ENCODE results near the gene UNC13B.

The UNC13B gene

DNA sequence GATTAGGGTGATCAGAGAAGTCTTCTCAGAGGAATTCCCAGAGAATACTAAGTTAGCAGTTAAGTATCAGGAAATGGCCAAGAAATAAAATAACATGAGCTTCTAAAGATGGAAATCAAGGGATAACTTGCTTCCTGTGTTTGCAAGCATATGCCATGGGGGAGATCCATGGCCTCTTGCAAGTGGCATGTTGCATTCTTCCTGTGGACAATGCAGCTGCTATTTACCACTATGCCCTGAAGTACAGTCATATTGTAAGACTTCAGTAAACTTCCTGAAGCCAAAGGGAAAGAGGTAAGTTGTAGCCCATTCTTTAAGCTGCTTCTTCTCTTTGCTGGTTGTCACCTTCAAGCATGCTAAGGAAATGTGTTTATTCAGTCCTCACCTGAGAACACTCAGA is 173.4 kb downstream of the UNC13B start:
- no peak for DNase-seq (ENCODE audit: low spot score)

DNA sequence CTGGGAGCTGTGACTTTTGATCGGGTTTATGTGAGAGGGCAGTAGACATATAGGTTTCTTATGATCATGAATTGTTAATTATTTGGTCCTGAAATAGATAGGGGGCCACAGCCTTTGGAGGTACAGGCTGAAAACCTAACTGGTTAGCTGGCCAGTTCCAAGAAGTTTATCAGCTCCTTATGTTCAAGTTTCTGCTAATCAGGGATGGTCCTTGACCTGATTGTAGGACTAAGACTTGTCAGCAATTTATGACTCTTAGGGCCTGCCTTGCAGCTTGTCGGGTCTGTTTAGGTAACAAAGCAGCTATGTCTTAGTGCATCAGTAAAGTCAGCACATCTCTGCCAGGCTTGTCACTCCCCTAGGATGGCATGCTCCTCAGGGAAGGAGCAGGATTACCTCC is 176.3 kb downstream of the UNC13B start:
- no peak for DNase-seq (ENCODE audit: low spot score)

DNA sequence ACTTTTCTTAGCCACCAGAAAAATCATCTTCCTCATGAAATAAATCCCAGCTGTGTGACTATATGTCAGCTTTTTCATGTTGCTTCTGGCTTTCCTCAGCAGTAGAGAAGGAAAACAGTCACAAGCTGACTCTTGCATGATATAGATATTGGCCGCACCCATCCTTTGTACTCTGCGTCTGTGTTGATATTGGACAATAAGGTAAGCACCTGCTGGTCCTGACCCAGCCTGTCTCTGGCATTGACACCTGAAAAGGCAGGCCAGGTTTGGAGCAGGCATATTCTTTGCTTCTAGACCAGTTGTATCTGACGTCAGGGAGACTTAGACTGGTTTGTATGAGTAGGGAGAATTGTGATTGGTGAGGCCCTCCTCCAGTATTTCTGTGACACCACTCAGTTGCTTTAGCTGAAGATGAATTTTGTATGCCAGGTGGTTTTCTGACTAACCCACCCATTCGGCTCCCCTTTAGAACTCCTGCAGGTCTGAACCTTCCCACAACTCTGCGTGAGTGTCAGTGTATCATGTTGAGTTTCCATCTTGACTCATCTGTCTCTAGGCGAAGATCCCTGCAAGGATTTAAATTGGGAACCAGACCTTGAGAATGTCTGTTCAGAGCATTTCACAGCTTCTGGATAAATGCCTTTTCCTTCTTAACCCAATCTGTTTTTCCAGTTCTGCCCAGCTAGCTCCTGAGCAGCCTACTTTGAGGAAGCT is 176.9 kb downstream of the UNC13B start:
- DNase-seq (ENCODE audit: low spot score): no peak

DNA sequence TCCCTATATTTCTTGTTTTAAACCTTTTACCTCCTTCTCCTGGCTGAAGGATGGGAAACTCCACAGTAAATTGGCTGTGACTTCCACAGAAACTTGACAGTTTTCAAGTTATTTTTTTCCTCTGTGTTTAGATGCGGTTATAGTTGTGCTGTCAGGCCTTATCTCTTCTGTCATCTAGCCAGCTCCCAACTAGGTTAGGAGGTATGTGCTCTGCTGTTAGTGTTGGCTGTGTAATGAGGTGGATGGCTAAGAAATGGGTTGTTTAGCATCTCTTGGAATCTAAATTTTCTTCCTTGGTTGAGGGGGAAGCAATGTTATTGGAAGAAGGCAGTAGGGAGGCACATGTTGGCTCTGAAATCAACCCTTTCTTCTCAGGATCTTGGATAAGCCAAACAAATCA is 178.2 kb downstream of the UNC13B start:
- no peak for DNase-seq (ENCODE audit: low spot score)

DNA sequence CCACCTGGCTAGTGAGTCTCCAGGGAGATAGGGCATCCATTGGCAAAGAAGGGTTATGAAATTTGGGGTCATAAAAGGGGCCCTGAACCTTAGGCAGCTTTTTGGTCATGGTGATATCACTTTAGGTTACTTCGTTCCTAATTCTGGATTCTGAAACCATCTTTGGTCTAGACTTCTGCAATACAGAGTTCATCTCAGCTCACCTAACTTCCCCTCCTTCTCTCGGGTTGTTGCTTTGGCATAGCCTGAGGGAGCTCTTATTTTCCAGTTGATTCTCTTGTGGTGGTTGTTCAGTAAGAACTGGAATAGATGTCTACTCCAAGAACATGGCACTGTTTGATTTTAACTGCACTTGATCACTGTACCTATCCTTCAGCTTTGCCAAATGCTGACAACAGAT is 179.2 kb downstream of the UNC13B start:
- DNase-seq (ENCODE audit: low spot score): no peak

DNA sequence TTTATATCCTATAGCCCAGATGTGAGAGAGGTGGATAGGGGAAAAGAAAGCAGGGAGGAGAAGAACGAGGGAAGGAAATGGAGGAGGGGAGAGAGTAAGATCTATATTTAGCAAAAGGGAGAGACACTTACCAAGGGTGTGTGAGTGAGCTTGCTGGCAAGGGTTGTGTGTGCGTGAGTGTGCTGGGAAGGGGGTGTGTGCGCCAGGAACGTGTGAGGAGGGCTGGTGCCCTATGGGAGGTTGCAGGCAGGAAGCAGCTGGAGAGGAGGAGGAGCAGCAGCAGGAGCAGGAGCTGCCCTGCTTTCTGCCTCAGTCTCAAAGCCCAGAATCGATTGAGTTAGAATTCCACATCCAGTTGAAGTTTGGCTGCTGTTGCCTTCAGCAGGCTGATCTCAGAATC is 179.8 kb downstream of the UNC13B start:
- DNase-seq (ENCODE audit: low spot score): no peak

DNA sequence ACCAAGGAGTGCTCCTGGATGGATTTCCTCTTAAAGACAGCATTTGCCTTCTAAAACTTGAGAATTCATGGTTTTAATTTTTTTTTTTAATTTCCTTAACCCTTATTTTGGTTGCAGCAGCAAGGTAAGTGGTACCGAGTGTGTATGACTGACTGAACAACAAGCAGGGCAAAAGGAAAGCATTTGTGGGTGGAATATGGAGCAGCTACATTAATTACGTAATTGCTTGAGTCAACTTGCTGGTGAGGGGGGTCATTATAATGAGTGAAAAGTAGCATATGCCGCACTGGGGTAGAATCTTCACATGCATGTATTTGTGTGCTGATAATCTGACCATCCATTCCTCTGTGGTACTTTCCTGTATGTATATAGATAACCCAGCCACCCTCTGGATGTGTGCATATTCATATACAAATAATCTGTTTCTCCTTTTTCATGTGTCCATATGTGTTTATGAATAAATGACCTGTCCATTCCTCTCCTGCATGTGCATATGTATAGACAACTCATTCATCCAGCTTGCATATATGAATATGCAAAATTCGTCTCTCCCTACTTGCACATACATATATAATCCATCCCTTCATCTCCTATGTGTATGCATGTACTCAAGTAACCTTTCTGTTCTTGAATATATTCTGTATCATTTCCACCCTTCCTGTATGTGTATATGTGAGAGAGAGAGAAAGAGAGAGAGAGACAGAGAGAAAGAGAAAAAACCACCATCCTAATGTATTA is 180.6 kb downstream of the UNC13B start:
- no peak for DNase-seq (ENCODE audit: low spot score)

DNA sequence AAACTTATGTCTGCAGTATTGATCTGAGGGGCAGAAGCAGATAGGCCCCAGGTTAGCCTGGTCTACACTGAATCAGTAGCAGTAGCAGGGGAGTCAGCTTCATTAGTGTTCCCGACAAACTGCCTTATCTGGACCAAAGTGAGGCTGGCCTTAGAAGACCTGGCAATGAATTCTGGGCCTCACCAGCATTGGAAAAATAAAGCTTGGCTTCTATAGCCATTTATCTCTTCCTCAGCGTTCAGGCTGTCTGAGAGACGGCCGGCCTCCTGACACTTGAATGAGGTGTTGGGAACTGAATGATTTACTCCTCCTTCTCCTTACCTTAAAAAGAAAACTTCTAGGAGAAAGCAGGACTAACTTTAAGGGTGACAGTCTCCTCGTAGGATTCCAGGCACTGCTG is 186.3 kb downstream of the UNC13B start:
- no peak for DNase-seq (ENCODE audit: low spot score)

DNA sequence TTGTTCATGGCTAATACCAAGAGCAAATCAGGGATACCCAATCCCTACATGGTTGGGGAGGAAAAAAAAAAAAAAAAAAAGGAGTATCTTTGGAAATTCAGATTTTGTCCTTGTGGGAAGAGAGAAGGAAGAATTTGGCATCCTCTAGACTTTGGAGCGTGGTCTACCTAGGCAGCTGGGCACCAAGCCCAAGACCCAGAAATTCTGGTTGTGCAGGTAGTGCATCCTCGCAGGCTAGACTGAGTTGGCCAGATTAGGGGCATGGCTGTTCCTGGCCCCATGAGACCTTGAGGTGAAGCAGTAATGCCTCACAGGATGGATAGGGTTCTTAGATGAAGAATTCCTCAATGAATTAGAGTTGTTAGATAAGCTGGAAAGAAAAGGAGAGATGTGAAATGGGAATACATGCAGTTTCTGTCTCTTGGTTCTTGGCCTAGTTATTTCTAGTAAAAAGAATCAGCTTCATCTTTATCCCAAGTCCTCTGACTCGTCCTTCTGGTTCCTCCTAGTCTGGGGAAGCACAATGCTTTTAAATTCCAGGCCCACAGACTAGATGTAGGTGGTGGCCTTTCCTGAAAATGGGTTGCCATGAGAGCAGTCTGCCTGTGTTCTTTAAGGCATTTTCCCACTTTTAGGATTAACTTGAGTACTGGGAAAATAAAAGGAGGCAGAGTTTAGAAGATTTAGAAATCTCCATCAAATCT is 187.6 kb downstream of the UNC13B start:
- no peak for DNase-seq (ENCODE audit: low spot score)

DNA sequence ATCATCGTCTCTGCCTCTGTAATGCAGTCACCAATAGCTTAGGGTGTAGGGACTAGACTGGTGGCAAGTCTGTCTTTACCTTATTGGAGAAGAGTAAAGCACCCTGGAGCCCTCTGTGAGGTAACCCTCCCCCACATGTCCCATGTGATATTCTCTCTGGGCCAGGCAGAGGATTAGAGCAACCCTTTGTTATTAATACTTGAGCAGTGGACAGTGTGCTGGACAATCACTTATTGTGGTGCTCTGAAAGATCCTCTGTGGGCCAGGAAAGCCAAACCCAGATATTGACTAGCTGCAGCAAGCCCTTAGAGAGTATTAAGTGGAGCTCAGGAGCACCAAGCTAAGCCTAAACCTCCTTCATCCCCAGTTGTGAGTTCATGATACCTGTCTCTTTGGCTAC is 188.4 kb downstream of the UNC13B start:
- no peak for DNase-seq (ENCODE audit: low spot score)

DNA sequence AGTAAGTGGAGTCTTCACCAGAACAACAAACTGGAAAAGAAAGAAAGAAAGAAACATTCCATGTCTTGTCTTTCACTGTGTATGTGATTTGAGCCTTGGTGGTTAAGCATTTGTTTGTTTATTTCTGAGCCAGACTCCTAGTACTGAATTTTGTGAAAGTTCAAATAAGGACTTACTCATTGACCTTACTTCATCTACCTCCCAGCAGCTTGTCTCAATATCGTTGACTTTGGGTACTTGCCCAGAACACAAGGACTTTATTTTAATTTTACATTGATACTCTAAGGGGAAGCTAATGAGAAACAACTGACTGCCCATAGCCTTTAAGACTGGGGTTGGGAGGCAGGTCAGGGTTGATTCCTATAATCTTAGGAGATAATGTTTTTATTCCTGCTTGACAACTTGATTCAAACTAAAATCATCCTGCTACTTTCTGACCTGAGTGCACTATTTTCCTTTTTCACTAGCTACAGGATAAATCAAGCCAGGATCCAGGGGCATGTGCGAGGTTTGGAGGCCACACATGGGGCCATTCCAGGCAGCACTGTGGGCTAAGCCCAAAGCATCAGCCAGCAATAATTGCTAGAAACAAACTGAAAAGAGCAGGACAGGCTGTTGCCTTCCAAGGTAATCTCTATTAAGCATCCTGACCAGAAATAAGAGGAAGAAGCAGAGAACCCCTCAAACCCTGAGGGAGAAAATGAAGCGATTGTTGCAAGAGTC is 189.2 kb downstream of the UNC13B start:
- no peak for DNase-seq (ENCODE audit: low spot score)

DNA sequence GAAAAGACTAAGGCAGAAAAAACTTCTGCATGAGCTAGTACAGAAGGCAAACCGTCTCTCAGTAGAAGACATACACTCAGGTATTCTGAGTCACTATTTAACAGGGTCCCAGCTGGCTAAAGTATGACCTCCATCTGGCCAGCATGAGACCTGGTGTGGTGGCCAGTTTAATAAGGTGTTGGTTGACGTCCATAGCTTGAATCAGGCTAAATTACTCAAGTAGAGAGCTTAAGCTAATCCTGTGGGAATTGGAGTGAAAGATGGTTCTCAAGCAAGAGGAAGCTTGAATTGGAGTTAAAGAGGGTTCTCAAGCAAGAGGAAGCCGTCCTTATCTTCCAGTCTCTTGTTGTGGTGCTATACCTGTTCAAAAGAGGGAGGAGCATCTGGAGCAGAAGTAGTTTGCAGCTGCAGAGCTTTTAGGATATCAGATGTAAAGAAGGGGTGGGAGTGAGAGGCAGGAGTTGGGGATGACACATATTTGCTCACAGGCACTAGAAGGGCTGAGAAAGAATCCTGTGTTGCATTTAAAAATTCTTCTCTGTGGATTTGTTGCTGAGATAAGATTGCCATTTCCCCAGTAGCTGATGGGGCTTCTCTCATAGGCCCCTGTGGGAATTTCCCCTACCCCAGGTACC is 192.0 kb downstream of the UNC13B start:
- DNase-seq (ENCODE audit: low spot score): no peak

DNA sequence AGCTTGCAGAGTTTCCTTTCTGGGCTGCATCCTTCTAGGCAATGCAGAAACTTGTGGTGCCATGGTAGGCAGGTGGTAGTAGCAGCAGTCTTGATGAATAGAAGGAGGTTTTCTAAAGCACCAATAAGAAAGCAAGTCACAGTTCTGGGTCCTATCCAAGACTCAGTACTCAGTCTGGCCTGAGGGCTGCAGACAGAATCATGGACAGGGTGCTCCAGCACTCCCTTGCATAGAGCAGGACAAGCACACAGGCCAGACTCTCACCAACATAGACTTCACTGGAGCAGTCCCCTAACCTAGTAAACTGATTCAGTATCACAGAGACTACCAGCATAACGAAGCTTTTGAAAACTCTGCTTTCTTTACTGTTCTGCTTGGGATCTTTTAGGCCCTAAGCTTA is 194.1 kb downstream of the UNC13B start:
- no peak for DNase-seq (ENCODE audit: low spot score)

DNA sequence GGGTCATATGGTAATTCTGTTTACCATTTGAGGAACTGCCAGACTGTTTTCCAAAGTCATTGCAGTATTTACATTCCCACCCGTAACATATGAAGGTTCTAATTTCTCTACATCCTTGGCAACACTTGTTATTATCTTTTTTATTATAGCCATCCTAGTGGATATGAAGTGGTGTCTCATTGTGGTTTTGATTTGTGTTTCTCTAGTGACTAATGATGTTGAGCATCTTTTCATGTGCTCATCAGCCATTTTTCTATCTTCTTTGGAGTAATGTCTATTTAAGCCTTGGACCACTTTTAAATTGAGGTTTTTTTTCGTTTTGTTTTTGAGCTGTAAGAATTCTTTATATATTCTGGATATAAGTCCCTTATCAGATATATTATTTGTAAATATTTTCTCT is 195.3 kb downstream of the UNC13B start:
- DNase-seq (ENCODE audit: low spot score): no peak

DNA sequence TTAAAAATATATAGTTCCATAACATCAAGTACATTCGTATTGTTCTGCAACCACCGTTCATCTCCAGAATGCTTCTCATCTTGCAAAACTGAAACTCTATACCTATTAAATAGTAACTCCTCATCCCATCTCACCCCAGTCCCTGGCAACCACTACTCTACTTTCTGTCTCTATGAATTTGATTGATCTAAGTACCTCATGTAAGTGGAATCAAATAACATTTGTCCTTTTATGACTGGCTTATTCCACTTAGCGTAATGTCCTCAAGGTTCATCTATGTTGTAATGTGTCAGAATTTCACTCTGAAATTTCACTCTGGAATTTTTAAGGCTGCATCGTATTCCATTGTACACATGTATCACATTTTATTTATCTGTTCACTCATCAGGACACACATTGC is 196.0 kb downstream of the UNC13B start:
- no peak for DNase-seq (ENCODE audit: low spot score)

DNA sequence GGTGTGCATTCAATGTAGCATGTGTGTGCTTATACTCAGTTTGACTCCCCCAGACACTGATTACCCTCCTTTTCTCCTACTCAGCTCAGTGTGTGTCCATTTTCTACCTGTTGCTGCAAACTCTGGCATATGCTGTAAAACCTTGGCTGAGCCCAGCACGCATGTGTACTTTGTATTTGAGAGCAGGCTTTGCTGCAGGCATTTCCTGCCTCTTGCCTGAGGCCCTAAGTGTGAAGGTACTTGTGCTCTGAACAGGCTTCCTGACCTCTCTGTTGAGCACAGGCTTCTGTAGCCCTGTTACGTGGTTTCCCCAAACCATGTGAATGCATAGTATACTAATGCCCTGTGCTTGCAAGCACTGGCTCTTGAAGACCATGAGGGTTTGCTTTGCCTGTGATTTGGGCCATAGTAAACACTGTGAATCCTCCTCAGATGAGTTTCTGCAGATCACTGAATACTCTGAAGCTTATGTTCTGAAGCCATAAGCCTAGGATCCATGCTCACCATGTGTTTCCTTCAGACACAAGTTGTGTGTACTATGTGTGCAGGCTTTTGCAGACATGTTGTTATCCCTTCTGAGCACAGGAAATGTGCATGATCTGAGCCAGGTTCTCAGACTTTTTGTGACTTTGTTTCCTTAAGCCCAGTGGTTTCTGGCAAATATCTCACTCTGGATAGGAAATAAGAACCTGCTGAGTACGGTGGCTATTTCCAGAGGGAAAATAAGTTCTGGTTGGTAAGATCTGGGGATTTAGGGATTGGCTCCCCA is 203.2 kb downstream of the UNC13B start:
- no peak for DNase-seq (ENCODE audit: low spot score)

DNA sequence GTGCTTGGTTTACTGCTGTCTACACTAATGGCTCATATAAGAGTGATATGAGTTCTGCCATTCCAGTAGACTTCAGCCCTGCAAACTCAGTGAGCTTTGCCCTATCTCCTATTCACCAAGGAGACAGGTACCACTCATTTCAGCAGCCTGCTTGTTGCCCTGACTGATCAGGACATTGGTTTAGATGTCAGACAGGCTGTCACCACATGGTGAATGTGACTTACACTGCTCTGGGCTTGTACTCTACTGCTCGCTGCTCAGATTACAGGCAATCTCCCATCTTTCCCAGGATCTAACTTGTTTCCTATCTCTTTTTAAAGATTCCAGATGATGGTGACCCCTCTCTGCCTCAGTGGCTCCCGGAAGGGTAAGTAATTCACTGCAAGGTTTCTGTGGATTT is 204.8 kb downstream of the UNC13B start:
- DNase-seq (ENCODE audit: low spot score): no peak

DNA sequence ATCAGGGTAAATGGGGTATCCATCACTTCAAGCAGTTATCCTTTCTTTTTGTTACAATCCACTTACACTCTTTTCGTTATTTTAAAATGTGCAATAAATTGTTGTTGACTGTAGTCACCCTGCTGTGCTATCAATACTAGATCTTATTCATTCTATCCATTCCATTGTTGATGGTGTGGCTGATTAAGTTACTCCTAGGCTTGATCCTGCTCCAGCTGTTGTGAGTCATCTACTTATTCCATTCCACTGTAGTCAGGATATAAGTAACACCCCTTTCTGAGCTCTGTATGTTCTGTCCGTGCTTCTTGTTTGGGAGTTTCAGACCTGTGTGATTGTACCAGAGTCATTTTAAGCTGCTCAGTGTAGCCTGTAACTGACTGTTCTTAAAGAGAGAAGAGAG is 205.6 kb downstream of the UNC13B start:
- no peak for DNase-seq (ENCODE audit: low spot score)

DNA sequence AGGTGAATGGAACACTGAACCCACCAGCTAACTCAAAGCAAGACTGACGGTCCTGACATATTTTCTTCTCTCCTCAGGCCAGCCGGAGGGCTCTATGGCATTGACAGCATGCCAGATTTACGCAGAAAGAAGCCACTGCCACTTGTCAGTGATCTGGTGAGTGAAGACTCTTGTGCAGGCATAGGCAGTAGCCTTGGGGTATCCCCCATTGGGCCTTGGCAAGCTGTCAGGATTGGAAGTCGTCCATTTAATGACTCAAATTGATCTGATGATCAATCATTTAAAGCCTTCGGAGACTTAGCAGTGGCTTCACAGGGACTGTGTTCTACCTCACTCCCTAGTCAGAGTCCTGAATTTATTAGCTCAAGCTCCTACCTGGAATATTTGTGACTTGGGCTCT is 208.4 kb downstream of the UNC13B start:
- DNase-seq (ENCODE audit: low spot score): no peak

DNA sequence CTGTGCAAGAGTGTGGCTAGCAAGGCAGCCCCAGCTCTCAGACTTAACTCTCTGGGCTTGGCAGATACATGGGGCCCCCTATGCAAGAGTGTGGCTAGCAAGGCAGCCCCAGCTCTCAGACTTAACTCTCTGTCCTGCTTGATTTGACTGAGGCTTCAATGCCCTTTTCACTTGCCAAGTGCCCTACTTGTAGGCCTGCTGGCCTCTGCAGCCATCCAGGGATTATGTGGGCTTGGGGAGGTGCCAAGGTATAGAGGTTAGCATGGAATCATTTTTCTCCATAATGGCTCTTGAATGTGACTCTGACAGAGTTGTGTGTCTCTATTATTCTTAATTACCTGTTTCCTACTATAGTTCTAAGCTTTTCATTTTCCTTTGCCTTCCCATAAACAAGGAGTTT is 212.6 kb downstream of the UNC13B start:
- DNase-seq (ENCODE audit: low spot score): no peak

DNA sequence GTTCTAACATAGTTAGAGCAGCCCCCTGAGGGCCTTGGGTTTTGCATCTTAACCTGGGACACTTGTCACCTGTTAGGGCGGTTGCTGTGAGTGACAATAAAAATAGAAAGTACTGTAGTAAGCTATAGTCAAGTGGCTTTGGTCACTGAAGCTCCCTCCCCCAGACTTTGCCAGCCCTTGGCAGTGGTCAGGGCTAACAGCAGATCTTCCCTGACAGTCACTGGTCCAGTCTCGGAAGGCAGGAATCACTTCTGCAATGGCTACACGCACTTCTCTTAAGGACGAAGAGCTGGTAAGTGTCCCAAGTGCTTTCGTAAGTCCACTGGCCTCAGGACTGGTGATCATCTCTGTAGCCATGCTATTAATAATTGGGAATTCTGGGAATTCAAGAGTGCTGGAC is 213.1 kb downstream of the UNC13B start:
- no peak for DNase-seq (ENCODE audit: low spot score)
